Mesenteric fat pad (tissue), 1 donor: ENCODE measurements around the gene ARRB1. TPM values are rescaled to one million over a fixed set of nuclear protein-coding genes. Genes with fewer than 3 reads are reported as not detected.
"Not testable (repeated sequence)": the region's sequence is repeated elsewhere in the genome, so short reads cannot be mapped to it uniquely, and the experiment has no call there.

ENCODE experiments used
- DNase-seq: peaks from one replicate; pipeline ENCODE4 v3.0.0-alpha.2; 2020; ENCODE audit warnings: low spot score
- long read RNA-seq: library from polyadenylated mRNA; unstranded; transcript quantifications from one replicate; pipeline ENCODE4 v2.0.0, GENCODE V29; 2020
- total RNA-seq: library from RNA; stranded (reverse); fragmentation: NEBNext Ultra II Directional; extraction: Animal tissue kit (Norgen Biotek cat#: 25700); gene quantifications from one replicate; pipeline ENCODE4 v1.2.1, GENCODE V29; 2021
- donor health status: DM: yes; HTN: yes; CAD: no.

ARRB1 gene
- 112 TPM for total RNA-seq
- long read RNA-seq, transcript ARRB1-202 (16 exons, 3,336 nt), result minor isoform, 48 of 163 reads
- long read RNA-seq, transcript ARRB1-201 (15 exons, 1,895 nt), result major isoform, 71 of 163 reads
- long read RNA-seq, partial matches to known transcripts, result 5 of 163 reads
- long read RNA-seq, other reads (novel, unspliced or antisense), result 39 of 163 reads

DNA sequence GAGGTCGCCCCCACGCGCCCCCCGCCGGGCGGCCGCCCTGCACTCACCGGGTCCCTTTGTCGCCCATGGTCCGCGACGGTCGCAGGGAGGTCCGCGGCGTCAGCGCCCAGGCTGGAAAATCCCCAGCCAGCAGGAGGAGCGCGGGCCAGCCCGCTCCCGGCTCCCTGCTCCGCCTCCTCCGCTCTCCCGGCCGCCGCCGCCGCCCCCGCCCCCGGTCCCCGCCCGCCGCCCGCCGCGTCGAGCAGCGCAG is at the start of gene ARRB1:
Gene ARRB1 (minus strand): TSS at position 121 of the 250 bp plus-strand sequence. CDS start 54 bp downstream, at position 67.
- peak; percentile 93 for DNase-seq

DNA sequence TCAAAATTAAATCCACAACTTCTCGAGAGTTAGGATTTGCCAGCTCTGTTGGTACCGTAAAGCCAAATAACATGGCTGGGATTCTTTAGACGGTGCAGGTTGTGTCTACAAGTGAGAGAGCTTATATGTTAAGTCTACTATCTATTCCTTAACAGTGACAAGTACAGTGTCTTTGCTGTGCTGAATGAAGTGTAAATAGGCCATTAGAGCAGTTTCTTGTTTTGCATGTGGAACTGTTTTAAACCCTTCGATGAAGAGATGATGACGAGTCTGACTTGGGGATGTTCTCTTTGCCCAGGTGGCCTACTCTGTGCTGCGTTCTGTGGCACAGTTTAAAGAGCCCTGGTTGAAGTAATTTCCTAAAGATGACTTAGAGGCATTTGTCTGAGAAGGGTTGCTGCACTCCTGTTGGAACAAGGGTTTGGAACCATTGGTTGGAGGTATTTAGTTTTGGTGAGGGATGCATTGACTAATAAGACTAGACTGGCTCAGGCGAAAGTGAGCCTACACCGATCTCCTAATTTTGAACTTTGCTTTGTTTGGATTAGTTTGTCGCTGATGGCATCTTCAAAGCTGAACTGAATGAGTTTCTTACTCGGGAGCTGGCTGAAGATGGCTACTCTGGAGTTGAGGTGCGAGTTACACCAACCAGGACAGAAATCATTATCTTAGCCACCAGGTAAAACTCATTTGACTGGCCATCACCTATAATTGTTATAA is 48.8 kb upstream of the ARRB1 start:
- DNase-seq, result no peak

DNA sequence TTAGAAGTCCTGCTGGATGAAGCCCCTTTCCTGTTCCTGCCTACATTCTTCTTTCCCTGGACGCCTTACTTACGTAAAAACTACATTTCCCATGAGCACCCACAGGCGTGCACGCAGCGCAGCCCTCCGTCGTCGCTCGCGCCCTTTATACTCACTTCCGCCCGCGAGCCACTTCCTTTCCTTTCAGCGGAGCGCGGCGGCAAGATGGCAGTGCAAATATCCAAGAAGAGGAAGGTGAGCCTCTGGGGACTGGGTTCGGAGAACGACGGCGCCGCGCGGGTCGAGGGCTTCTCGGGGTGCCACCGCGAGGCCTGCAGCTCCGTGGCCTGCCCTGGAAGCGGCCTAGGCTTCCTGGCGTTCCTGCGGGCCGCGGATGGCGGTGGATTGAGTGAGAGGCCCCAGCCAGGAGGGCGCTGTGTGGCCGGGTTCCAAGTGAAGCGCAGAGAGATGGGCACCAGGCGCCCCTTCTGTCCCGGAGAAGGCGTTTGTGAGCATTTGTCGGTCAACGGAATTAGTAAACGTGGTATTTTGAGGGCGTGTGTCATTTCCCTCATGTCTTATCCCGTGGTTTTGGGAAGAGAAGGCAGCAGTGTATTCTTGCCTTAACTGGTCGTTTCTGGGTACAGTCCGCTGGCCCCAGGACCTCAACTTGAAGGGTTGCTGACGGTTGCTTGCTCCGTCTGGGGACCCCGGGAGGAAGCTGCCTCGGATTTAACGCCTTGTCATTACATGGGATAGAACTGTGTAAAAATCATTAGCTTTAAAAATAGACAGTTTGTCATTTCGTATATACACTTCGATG is 48.1 kb upstream of the ARRB1 start, which contains the start of gene RPS3:
Gene RPS3 (plus strand): TSS at position 175 of the 802 bp plus-strand sequence. CDS start 30 bp downstream, at position 205.
- peak; percentile 96 for DNase-seq

DNA sequence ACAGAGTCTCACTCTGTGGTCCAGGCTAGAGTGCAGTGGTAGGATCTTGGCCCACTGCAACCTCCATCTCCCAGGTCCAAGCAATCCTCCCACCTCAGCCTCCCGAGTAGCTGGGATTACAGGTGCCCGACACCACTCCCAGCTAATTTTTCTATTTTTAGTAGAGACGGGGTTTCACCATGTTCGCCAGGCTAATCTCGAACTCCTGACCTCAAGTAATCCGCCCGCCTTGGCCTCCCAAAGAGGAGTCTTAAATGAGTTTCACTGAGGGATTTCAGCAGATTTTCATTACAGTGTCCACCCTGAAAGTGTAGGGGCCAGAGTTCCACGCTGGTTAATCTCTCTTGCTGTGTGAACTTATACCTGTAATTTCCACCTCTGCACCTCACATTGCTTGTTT is 47.4 kb upstream of the ARRB1 start:
- DNase-seq, result no peak

DNA sequence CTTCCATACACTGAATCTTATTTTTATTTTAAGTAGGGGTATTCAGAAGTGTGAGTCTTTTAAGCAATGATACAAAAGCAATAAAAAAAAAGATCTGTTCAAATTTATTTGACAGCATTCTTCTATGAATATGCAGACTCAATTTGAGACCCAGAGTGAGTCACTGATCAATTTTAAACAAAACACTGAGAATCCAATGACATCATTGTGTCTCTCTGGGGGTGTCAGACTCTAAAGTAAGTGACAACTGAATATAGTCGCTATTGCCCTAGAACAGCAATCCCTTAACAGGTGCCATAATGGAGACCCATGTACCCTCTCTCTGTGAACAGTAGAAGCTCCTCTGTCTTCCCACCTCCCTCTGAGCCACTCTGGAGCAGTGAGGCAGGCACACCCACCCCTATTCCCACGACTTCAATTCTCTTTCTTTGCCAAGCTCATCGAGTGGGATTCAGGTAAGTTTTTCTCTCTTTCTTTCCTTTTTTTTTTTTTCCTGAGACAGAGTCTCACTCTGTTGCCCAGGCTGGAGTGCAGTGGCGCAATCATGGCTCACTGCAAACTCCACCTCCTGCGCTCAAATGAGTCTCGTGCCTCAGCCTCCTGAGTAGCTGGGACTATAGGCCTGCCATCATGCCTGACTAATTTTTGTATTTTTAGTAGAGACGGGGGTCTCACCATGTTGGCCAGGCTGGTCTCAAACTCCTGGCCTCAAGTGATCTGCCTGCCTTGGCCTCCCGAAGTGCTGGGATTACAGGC is 42.8 kb upstream of the ARRB1 start:
- DNase-seq, result no peak

DNA sequence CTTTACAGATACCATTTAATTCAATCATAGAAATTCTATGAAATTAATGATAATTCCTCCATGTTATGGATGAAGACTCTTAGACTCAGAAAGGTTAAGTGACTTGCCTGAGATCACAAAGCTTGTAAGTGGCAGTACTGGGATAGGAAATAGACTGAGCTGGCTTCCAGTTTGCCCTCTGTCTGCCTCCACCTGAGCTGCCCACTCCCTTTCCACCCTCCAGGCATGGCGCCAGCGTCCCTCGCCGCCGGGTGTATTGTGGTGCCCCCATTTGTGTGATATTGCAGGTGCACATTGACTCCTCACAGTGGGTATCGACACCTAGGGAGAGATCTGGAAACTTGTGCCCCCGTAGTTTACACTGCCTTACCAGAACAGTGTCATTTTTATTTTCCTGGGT is 38.5 kb upstream of the ARRB1 start:
- DNase-seq, result no peak

DNA sequence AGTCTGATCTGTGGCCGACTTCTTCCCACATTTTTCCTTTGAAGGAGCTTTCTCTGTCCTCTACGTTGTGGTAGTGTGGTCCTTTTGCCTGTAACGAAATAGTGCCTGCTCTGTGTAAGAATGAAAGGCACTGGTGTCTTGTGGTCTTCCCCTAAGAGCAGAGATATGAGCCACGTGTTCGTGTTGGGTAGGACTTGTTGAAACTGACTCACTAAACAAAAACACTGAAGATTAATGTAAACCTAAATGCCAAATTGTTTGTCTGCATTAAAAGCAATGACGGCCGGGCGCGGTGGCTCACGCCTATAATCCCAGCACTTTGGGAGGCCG is 37.8 kb upstream of the ARRB1 start:
- DNase-seq, result no peak

DNA sequence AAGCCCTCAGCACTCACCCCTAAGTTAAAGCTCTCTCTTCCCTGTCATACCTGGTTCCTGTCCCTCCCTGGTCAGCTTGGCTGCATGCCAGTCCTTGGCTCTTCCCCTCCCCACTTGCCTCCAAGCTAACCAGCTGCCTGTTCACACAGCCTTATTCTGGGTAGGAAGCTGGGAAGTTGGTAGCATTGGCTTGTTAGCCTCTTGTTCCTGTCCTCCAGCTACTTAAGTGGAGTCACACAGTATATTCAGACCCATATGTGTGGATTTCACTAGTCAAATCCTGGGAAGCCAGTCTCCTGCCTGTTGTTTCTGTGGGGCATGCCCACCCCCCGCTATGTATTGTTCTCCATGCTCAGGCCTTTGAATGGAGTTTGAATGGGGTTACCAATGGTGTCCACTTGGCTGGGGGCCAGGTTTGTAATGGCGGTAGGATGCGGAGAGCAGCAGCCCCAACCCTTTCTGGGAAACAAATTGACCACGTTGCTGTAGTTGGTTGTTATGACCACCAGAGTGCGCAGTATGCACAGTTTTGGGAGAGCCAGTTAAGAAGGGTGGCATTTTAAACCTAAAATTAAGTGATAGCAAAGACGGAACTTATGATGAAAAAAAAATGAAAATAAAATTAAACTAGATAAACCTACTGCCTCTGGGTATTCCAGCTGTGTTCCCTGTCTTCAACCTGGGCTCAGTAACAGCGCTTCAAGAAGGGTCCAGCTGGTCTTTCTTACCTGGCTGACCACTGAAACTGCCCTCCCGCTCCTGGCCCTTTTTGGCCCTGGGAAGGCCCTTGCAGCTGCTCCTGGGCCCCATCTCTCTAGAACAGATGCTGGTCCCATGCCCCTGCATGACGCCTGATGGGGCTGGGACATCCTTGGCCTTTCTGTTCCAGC is 37.2 kb upstream of the ARRB1 start:
- DNase-seq, result no peak

DNA sequence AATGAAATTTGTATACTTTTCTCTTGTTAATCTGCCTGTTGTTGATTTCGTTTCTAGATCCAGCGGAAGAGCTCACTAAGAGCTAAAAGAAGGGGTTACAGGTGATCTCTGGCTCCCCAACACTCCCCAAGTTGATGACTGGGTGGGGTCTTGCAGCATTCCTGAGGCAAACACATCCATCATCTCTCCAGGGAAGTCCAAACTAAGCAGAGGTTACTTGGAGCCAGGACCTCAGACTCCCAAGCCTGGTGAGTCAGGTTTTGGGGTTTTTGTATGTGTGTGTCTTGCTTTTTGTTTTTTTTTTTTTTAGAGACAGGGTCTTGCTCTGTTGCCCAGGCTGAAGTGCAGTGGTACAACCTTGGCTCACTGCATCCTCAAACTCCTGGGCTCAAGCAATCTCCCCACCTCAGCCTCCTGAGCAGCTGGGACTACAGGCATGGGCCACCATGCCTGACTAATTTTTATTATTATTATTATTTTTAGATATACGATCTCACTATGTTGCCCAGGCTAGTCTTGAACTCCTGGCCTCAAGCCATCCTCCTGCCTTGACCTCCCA is 36.4 kb upstream of the ARRB1 start:
- DNase-seq, result no peak

DNA sequence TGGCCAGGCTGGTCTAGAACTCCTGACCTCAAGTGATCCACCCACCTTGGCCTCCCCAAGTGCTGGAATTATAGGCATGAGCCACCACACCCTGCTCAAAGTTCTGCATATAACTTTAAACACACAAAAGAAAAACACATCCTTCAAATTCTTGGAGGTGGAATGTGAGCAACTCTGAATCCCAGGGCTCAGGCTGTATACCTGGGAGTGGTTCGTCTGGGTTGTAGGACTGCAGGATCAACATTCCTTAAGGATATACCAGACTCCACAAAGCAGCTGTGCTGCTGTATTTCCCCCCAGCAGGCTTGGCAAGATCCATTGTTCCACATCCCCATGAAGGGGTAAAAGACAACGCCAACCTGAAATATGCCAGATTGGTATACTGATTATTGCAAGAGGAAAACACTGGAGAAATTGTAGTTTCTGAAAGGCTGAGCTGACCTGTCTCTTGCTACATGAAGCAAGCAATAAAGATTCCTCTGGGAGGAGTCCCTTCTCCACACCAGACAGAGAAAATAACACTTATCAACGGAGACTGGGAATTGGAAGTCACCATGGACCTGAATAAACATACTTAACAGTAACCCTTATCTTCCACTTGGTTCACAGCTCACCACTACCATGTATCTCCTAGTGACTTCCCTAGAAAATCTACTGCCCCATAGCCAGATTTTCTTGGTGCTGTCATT is 35.6 kb upstream of the ARRB1 start:
- peak; percentile 37 for DNase-seq

DNA sequence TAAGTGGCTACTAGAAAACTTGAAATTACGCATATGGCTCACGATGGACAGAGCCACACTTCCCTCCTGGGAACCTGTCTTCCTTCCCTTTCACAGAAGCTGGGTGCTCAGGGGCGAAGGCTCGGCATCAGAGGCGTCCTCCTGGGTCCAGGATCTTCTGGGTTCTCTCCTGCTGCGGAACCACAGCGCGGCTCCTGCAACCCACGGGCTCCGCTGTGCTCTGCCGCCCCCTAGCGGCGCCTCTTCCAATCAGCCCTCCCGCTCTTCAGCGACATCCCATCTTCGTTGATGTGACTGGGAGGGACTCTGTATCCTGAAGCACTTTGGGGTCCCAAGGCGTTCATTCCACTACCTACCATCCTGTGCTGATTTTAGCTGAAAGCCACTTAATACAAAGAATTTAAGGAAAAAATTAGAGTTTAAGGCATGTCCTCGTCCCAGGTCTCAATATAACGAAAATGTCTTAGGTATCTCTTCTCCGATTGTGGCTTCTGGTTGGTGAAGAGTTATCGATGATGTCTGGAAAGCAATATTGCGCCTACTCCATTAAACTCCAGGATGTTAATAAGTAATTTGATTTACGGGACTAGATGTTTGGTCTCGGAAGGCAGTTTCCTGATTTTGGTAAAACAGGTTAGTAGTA is 33.1 kb upstream of the ARRB1 start:
- peak; percentile 93 for DNase-seq

DNA sequence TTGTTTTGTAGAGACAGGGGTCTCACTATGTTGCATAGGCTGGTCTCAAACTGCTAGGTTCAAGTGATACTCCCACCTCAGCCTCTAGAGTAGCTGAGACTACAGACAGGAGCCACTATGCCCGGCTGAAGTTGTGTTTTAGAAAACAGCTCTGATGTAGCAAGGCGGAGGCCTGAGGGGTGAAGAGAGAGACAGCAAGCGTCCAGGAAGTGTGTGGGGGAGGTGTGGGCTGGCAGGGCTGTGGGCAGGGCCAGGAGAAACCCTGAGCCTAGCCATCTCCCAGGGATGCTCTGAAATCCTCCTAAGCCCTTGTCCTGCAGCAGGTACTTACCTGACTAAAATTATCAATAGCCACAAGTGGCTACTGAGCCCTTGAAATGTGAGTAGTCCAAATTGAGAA is 31.8 kb upstream of the ARRB1 start:
- no peak for DNase-seq

DNA sequence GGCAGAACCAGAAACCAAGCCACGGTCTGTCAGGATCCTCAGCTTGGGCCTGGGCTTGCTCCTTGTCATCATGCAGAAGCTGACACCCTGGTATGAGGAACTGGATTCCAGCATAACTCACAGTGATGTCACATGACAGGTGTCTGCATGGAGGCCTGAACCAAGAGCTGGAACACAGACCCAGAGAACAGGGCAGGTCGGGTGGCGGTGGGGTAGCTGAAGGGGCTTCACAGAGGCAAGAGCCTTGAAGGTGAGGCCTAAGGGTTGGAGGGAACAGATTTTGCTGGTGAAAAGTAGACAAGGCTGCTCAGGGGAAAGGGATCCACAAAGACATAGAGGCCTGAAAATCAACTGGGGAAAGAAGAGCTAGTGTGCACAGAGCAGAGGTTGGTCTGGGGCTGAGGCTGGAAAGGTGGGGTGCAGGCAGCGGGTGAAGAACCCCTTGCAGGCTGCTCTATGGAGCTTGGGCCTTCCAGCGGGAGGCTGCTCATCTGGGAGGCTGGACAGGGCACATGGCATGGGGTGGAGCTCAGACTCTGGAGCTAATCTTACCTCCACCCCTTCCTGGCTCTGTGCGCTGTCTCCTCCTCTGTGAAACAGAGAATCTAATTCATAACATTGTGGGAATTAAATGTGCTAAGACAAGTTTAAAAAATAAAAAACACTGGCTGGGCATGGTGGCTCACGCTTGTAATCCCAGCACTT is 29.4 kb upstream of the ARRB1 start:
- no peak for DNase-seq

DNA sequence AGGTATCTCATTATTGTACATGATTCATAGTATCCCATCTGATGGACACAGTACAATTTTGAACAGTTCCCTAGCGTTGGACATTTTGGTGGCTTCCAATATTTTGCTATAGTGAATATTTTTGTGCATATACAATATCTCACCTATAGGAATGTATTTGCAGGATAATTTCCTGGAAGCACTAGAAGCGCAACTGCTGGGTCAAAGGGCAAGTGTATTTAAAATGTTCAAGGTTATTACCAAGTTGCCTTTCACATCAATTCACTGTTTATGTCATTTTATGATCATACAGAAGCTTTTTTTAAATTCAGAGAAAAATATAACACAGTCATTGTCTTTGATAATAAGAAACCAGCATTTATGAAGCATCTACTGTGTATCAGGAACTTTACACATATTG is 28.8 kb upstream of the ARRB1 start:
- DNase-seq, result no peak

DNA sequence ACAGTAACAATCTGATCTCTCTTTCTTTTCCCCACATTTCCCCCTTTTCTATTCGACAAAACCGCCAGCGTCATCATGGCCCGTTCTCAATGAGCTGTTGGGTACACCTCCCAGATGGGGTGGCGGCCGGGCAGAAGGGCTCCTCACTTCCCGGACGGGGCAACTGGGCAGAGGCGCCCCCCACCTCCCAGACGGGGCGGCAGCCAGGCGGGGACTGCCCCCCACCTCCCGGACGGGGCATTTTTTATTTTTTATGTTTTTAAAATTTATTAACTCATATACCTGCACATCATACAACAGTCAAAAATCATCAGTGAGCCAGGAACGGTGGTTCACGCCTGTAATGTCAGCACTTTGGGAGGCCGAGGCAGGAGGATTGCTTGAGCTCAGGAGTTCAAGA is 27.3 kb upstream of the ARRB1 start:
- not testable (repeated sequence) for DNase-seq

DNA sequence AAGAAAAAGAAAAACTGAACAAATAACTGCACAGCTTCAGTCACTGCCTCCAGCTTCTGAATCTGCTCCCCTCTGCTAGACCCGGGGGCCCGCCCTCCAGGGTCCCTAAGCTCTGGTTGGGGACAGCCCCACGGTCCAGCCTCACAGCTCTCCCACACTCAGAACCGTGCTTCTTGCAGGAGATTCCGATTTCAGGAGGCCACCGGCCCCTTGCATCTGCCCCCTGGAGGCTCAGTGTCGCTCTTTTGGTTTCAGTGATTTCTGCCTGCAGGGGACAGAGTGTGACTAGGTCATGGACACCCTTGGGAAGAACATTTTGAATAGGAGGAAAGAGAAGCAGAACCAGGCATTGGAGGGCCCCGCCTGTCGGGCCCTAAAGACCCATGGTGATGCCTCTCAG is 24.7 kb upstream of the ARRB1 start:
- DNase-seq, result no peak

DNA sequence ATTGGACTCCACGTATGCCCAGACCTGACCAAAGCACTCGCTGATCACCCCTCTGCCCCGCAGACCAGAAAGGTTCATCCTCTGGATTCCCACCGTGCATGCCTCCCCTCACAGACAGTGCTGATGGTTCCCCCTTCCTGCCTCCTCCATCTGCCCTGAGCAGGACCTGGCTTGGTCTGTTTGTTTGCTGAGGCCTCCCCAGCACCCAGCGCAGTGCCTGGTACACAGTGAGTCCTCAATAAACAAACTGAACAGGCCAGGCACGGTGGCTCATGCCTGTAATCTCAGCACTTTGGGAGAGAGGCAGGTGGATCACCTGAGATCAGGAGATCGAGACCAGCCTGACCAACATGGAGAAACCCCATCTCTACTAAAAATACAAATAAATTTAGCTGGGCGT is 24.2 kb upstream of the ARRB1 start:
- no peak for DNase-seq

DNA sequence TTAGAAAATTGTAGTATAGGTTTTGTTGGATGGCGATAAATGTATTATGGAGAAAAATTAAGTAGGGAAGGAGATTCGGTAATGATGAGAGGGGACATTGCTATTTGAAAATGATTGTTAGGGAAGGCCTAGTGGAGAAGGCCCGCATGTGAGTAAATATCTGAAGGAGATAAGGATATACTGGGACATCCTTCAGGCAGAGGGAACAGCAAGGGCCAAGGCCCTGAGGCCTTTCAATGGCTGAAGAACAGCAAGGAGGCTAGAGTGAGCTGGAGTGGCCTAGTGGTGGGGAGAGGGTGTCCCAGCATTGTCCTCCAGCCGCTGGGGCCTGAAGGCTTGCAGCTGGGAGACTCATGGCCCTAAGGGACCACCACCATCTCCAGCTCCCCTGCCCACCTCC is 23.2 kb upstream of the ARRB1 start:
- no peak for DNase-seq

DNA sequence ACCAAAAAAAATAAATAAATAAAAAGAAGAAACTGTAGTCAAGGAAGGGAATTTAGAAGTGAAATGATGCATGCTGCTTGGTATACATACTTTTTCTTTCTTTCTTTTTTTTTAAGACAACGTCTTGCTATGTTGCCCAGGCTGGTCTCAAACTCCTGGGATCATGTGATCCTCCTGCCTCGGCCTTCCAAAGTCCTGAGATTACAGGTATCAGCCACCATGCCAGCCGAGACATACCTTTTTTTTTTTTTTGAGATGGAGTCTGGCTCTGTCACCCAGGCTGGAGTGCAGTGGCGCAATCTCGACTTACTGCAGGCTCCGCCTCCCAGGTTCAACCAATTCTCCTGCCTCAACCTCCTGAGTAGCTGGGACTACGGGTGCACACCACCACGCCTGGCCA is 21.7 kb upstream of the ARRB1 start:
- DNase-seq, result no peak
